Measurements from ENCODE around the gene CDON. TPM values are rescaled to one million over a fixed set of nuclear protein-coding genes. Genes with fewer than 3 reads are reported as not detected.
"Not testable (repeated sequence)": the region's sequence is repeated elsewhere in the genome, so short reads cannot be mapped to it uniquely, and the experiment has no call there.

The CDON gene
- total and polyA plus RNA-seq, 5 donors: 4.4 to 32.2 (median 20.9) TPM

DNA sequence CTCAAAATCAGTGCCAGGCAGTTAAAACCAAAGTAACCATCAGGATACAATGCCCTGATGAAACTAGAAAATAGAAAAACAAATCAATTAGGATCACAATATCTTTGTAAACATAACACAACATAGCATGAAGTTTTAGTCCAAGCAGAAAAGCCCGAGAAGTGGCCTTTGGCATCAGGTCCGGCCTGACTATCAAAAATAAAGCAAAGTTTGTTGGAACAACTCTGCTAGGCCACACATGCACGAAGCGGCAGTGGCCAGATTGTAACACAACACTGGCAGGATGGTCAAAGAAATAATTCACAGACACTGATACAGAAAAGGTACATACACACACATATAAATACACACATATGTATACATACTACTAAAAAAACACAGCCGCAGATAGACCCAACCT is 26.9 kb downstream of the CDON start:
- no peaks in the 10 kb centered on the region for H3K9me3 ChIP-seq (ENCODE audit: control insufficient read depth, low read length)
- 72% methylated on average over 5 of the region's 5 CpGs for WGBS
- no peak for ATAC-seq
- no peaks in the 10 kb centered on the region for H3K4me1 ChIP-seq (ENCODE audit: control insufficient read depth, insufficient read depth, low read length)
- H3K4me3 ChIP-seq (ENCODE audit: low read length): no peak overlapping the region
- H3K27ac ChIP-seq (ENCODE audit: low read length): no peak overlapping the region
- DNase-seq: no peak
- intact Hi-C loops (cut with DNase I): loop anchor here in 1 of 4 donors (10.0 kb wide), 1 partner anchor 91 kb away; the partner anchor contains the start of gene VSIG10L2
- no peaks in the 10 kb centered on the region for H3K27me3 ChIP-seq (ENCODE audit: control insufficient read depth, insufficient read depth)

DNA sequence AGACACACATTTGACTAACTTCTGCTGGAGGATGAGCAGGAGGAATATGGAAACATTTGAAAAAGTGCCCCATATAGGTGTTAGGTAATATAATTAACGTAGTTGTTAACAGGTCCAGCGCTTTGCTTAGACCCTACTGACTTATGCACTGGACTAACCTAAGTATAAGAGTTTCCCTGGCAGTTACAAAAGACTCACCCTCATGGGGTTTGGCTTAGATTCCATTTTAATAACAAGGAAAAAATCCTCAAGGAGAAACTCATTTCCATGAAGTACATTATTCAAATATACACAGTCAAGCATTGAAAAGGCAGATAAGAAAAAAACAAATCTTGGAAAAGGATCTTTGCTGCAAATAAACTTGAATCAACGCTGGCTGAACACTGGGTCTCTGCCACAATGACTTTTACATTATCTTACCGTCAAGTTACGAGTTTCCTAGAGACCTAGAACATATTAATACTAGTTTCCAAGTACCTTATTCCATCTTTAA is 27.7 kb downstream of the CDON start:
- H3K27ac ChIP-seq (ENCODE audit: low read length): no peak overlapping the region
- 52% methylated on average over 5 of the region's 5 CpGs for WGBS
- no peak overlapping the region for H3K4me3 ChIP-seq (ENCODE audit: low read length)
- no peak for DNase-seq
- H3K4me1 ChIP-seq (ENCODE audit: control insufficient read depth, insufficient read depth, low read length): no peaks in the 10 kb centered on the region
- no peaks in the 10 kb centered on the region for H3K27me3 ChIP-seq (ENCODE audit: control insufficient read depth, insufficient read depth)
- peak; percentile 37 to 53 for ATAC-seq
- no peaks in the 10 kb centered on the region for H3K9me3 ChIP-seq (ENCODE audit: control insufficient read depth, low read length)
- intact Hi-C loops (cut with DNase I): loop anchor here in 1 of 4 donors (10.0 kb wide), 1 partner anchor 90 kb away; the partner anchor contains the start of gene VSIG10L2

DNA sequence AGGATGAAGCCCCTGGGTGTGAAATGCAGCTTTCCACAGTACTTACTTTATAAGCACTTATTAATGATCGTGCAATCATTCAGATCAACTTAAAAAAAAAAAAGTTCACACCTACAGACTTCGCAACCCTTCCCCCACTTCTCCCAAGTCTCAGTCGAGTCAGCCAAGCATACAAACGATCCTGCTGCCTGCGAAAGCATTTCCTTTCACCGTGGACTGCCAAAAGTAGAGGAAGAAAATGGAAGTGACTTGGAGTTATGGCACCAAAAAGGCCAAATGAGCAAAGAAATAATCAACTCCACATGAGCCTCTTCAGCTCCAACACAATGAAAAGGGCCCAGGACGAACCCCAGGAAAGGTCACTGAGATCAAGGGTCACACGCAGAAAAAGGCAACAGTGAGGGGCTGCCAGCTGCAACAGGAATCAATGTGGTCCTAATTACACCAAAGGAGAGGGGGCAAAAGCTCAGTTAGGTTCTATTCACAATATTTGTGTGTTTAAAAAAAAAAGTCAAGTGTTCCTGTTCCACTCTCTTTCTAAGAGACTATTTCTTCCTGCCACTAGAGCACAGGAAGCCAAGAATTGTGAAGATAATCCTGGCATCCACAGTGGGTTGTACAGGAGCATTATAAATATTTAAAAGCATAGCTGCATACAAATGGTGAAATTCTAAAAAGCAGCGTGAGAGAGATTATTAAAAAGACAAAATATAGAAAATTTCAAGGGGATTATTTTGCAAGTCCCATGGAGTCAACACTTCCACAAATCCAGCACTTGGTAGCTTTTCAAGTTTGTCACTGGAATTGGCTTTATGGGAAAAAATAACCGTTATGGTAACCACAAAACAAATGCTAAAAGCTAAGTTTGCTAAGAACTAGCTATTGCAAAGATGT is 28.4 kb downstream of the CDON start:
- H3K4me1 ChIP-seq (ENCODE audit: control insufficient read depth, insufficient read depth, low read length): no peaks in the 10 kb centered on the region
- 39% methylated on average over 10 of the region's 10 CpGs for WGBS
- no peaks in the 10 kb centered on the region for H3K9me3 ChIP-seq (ENCODE audit: control insufficient read depth, low read length)
- intact Hi-C loops (cut with DNase I): loop anchor here in 1 of 4 donors (10.0 kb wide), 1 partner anchor 89 kb away; the partner anchor contains the start of gene VSIG10L2
- no peaks in the 10 kb centered on the region for H3K27me3 ChIP-seq (ENCODE audit: control insufficient read depth, insufficient read depth)
- peak overlapping the region; percentile 3 for H3K27ac ChIP-seq (ENCODE audit: low read length)
- H3K4me3 ChIP-seq (ENCODE audit: low read length): no peak overlapping the region
- peak; percentile 31 to 50 for ATAC-seq
- no peak for DNase-seq

DNA sequence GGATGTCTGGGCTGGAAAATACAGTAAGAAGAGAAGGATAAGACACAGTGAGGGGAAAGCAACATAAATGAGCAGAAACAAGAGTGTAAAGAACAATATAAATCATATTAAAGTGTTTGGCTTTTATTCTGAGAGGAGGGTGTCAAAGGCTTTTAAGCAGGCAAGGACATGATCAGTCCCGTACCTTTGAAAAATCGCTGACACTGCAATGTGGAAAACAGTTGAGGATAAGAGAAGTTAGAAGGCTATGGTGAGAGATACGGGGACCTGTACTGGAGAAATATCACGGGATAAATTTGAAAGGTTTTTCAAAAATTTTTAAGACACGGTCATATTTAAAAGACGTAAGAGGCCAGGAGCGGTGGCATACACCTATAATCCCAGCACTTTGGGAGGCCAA is 30.3 kb downstream of the CDON start:
- Histone ChIP-seq H3K4me3 (ENCODE audit: low read length) (no peak overlapping the region), H3K9me3 (ENCODE audit: control insufficient read depth, low read length) (no peaks in the 10 kb centered on the region), H3K27ac (ENCODE audit: low read length) (no peak overlapping the region), H3K4me1 (ENCODE audit: control insufficient read depth, insufficient read depth, low read length) (no peaks in the 10 kb centered on the region), H3K27me3 (ENCODE audit: control insufficient read depth, insufficient read depth) (no peaks in the 10 kb centered on the region)
- DNase-seq: no peak
- no peak for ATAC-seq
- intact Hi-C loops (cut with DNase I): loop anchor here in 1 of 4 donors (10.0 kb wide), 1 partner anchor 88 kb away; the partner anchor contains the start of gene VSIG10L2
- WGBS: 95% methylated on average over 7 of the region's 7 CpGs

DNA sequence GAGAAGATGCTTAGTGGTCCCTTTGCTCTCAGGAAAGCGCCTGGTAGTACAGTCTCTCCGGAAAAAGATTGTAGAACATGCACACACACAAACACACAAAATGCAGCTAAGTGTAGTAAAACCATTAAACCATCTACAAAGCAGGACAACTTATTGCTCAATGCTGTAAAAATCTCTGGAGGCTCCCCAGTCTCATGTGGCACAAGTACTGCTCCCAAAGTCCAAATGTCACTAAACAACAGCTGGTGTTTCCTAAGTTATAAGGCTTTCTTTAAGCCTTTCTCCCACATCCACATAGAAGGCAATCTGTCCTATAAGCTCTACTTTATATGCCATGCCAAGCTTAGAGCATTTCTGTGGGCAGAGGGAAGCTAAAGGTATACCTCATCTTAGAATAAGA is 32.9 kb downstream of the CDON start:
- intact Hi-C loops (cut with DNase I): loop anchor here in 1 of 4 donors (10.0 kb wide), 1 partner anchor 85 kb away; the partner anchor contains the start of gene VSIG10L2
- DNase-seq: no peak
- no peaks in the 10 kb centered on the region for H3K27me3 ChIP-seq (ENCODE audit: control insufficient read depth, insufficient read depth)
- H3K4me1 ChIP-seq (ENCODE audit: control insufficient read depth, insufficient read depth, low read length): peaks cover 1% of the 10 kb centered on the region
- ATAC-seq: peak; percentile 19 to 42
- 92% methylated on average over 2 of the region's 2 CpGs for WGBS
- H3K27ac ChIP-seq (ENCODE audit: low read length): no peak overlapping the region
- H3K4me3 ChIP-seq (ENCODE audit: low read length): no peak overlapping the region
- no peaks in the 10 kb centered on the region for H3K9me3 ChIP-seq (ENCODE audit: control insufficient read depth, low read length)

DNA sequence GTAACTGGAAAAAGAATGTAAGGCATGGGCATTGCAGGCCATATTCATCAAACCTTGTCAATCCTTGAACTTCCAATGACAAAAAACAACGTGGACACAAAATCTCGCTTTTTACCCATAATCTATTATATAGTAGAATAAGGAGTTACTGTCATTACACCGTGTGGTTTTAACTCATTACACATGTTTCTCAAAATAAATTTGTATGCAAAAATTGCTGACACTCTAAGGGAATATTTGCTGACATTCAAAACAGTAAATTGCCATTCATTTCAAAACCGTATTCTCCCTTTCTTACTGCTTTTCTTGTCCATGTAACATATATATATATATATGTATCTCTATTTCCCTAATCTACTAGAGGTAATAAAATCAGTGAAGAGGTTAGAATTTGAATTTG is 33.4 kb downstream of the CDON start:
- H3K27me3 ChIP-seq (ENCODE audit: control insufficient read depth, insufficient read depth): no peaks in the 10 kb centered on the region
- H3K4me3 ChIP-seq (ENCODE audit: low read length): no peak overlapping the region
- DNase-seq (no peak), ATAC-seq (no peak)
- WGBS: 87% methylated on average over 4 of the region's 4 CpGs
- H3K27ac ChIP-seq (ENCODE audit: low read length): no peak overlapping the region
- peaks cover 4% of the 10 kb centered on the region for H3K4me1 ChIP-seq (ENCODE audit: control insufficient read depth, insufficient read depth, low read length)
- H3K9me3 ChIP-seq (ENCODE audit: control insufficient read depth, low read length): no peaks in the 10 kb centered on the region
- intact Hi-C loops (cut with DNase I): no loop called here

DNA sequence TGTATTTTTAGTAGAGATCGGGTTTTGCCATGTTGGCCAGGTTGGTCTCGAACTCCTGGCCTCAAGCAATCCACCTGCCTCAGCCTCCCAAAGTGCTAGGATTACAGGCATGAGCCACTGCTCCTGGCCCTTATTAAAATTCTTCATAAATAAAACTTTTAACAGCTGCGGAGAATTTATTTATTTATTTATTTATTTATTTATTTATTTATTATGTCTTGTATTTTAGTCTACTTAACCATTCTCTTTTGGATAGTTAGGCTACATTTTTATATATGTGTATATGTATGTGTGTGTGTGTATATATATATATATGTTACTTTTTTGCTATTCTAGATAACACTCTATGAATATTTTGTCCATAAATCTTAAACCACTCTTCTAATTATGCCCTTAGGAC is 34.1 kb downstream of the CDON start:
- WGBS: 98% methylated on average over 3 of the region's 3 CpGs
- H3K4me1 ChIP-seq (ENCODE audit: control insufficient read depth, insufficient read depth, low read length); H3K4me3 ChIP-seq (ENCODE audit: low read length); ATAC-seq; DNase-seq; H3K9me3 ChIP-seq (ENCODE audit: control insufficient read depth, low read length); H3K27ac ChIP-seq (ENCODE audit: low read length); H3K27me3 ChIP-seq (ENCODE audit: control insufficient read depth, insufficient read depth); intact Hi-C loops (cut with DNase I): not testable (repeated sequence)

DNA sequence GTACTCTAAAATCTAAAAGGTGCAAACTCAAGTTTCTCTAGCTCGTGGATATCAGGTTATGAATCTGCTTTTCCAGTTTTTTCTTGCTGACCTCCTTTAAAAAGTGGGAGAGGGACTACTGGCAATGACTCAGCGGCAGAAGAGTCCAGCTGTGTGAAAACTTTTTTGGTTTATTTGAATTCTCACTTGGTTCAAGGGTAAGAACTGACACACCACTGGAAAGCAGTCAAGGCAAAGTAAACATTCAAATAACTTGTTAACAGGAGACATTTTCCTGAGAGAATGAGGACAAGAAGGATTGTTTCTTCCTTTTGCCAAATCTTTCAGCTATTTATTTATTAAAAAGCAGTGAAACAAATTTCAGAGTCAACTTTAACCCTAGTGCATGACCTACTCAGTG is 36.1 kb downstream of the CDON start:
- no peaks in the 10 kb centered on the region for H3K9me3 ChIP-seq (ENCODE audit: control insufficient read depth, low read length)
- H3K27ac ChIP-seq (ENCODE audit: low read length): no peak overlapping the region
- no peak for DNase-seq
- peaks cover 6% of the 10 kb centered on the region for H3K4me1 ChIP-seq (ENCODE audit: control insufficient read depth, insufficient read depth, low read length)
- intact Hi-C loops (cut with DNase I): no loop called here
- no peak for ATAC-seq
- 49% methylated on average over 2 of the region's 2 CpGs for WGBS
- no peak overlapping the region for H3K4me3 ChIP-seq (ENCODE audit: low read length)
- H3K27me3 ChIP-seq (ENCODE audit: control insufficient read depth, insufficient read depth): no peaks in the 10 kb centered on the region

DNA sequence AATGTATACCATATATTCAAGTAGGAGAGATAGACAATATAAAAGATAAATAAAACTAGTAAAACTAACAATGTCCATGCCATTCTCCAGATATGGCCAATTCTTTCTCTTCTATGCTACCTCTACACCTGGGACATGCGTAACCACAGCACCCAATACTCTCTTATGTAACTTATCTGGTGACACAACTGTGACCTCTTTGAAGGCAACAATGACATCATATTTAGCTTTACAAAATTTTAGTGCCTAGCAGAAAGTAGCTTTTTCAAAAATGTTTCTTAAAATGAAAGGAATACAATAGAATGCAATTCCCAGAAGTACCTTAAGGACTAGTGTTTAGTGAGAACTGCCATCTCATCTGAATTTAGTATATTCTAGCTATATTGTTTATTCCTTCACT is 36.8 kb downstream of the CDON start:
- Histone ChIP-seq H3K9me3 (ENCODE audit: control insufficient read depth, low read length) (no peaks in the 10 kb centered on the region), H3K27me3 (ENCODE audit: control insufficient read depth, insufficient read depth) (no peaks in the 10 kb centered on the region), H3K4me3 (ENCODE audit: low read length) (no peak overlapping the region), H3K27ac (ENCODE audit: low read length) (no peak overlapping the region), H3K4me1 (ENCODE audit: control insufficient read depth, insufficient read depth, low read length) (peaks cover 6% of the 10 kb centered on the region)
- DNase-seq (no peak), ATAC-seq (no peak)
- 38% methylated on average over 1 of the region's 1 CpG for WGBS
- intact Hi-C loops (cut with DNase I): no loop called here

DNA sequence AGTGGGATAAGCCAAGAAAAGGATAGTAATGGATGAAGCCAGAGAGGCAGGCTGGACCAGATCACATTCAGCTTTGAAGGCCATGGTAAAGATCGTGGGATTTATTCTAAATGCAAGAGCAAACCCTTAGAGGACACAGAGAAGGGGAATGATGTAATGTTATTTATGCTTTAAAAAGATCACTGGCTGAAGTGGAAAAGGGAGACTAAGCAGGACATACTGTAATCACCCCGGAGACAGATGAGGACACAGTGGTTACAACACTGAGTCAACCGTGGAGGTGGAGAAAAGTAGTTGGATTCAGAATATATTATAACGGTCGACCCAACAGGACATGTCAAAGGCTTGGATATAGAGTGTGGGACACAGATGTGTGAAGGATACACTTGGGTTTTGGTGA is 38.5 kb downstream of the CDON start:
- intact Hi-C loops (cut with DNase I): no loop called here
- Histone ChIP-seq H3K27ac (ENCODE audit: low read length) (no peak overlapping the region), H3K4me1 (ENCODE audit: control insufficient read depth, insufficient read depth, low read length) (peaks cover 6% of the 10 kb centered on the region), H3K27me3 (ENCODE audit: control insufficient read depth, insufficient read depth) (no peaks in the 10 kb centered on the region), H3K9me3 (ENCODE audit: control insufficient read depth, low read length) (no peaks in the 10 kb centered on the region), H3K4me3 (ENCODE audit: low read length) (no peak overlapping the region)
- DNase-seq: no peak
- peak; percentile 64 to 80 for ATAC-seq
- 52% methylated on average over 5 of the region's 5 CpGs for WGBS

DNA sequence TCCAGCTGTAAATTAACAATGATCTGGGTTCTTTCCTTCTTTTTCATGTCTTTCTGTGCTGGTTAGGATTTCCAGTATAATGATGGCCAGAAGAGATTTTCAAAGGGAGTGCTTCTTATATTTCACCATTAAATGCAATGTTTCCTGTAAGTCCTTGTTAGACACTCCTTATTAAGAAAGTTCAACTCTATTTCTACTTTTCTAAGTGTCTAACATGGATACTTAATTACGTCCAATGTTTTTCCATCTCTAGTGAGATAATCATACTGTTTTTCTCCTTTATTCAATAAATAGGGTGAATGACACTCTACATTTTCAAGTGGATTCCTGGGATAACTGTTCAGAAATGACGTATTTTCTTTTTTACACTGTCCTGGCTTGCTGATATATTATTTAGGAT is 49.8 kb downstream of the CDON start:
- Histone ChIP-seq H3K4me3 (ENCODE audit: low read length) (no peak overlapping the region), H3K9me3 (ENCODE audit: control insufficient read depth, low read length) (no peaks in the 10 kb centered on the region), H3K4me1 (ENCODE audit: control insufficient read depth, insufficient read depth, low read length) (no peaks in the 10 kb centered on the region), H3K27ac (ENCODE audit: low read length) (no peak overlapping the region), H3K27me3 (ENCODE audit: control insufficient read depth, insufficient read depth) (no peaks in the 10 kb centered on the region)
- ATAC-seq (no peak), DNase-seq (no peak)
- WGBS: 96% methylated on average over 2 of the region's 2 CpGs
- intact Hi-C loops (cut with DNase I): no loop called here

Measured in right cardiac atrium (tissue), 5 donors.